A673 (cell line): ENCODE data around the gene THEM5. TPM values are rescaled to one million over a fixed set of nuclear protein-coding genes. Genes with fewer than 3 reads are reported as not detected.

Experiments
- BruUV-seq: library from RNA; stranded (reverse); fragments of 400-500 nt; replicated peaks from 2 replicates; lab custom pipeline; 2021; lab: Mats Ljungman, UMichigan
- CTCF ChIA-PET: fragments of 300-600 bp; sonication (Branson Sonifier 250); formaldehyde crosslinking; loops from one replicate; lab custom pipeline; 2022; ENCODE audit warnings: antibody characterized with exemption; lab: Charles Lee
- POLR2A ChIA-PET: fragments of 300-600 bp; sonication (Branson Sonifier 250); formaldehyde crosslinking; loops from one replicate; lab custom pipeline; 2022; ENCODE audit warnings: antibody characterized with exemption; ENCODE audit not compliant: low non-redundant PET; lab: Charles Lee
- DNase-seq: peaks from one replicate; pipeline ENCODE4 v3.0.0-alpha.2; 2015; ENCODE audit warnings: low spot score
- H3K27ac ChIP-seq: fragments of 200-600 bp; sonication (generic); 2 replicates; pipeline ENCODE4 v1.5.1; 2016; ENCODE audit warnings: mixed run types, low read depth, mild to moderate bottlenecking, mixed read lengths, antibody characterized with exemption, low read length; ENCODE audit not compliant: poor library complexity, severe bottlenecking
- H3K27me3 ChIP-seq: fragments of 200-600 bp; sonication (generic); replicated peaks from 2 replicates; pipeline ENCODE4 v1.6.1; 2017; ENCODE audit warnings: mixed run types, low read depth, mild to moderate bottlenecking, mixed read lengths, antibody characterized with exemption, low read length; ENCODE audit not compliant: insufficient read depth, poor library complexity
- H3K36me3 ChIP-seq: fragments of 200-600 bp; sonication (generic); 2 replicates; pipeline ENCODE4 v1.6.1; 2016; ENCODE audit warnings: mixed run types, mild to moderate bottlenecking, mixed read lengths, antibody characterized with exemption, low read length; ENCODE audit not compliant: insufficient read depth, poor library complexity, severe bottlenecking
- H3K4me1 ChIP-seq: fragments of 200-600 bp; sonication (generic); 2 replicates; pipeline ENCODE4 v1.6.1; 2017; ENCODE audit warnings: mixed run types, mild to moderate bottlenecking, mixed read lengths, antibody characterized with exemption, low read length; ENCODE audit not compliant: insufficient read depth, poor library complexity, severe bottlenecking
- H3K4me3 ChIP-seq: fragments of 200-600 bp; sonication (generic); 2 replicates; pipeline ENCODE4 v1.5.1; 2016; ENCODE audit warnings: low read depth, mixed run types, mild to moderate bottlenecking, mixed read lengths, low read length; ENCODE audit not compliant: poor library complexity, severe bottlenecking
- H3K9me3 ChIP-seq: fragments of 200-600 bp; sonication (generic); 2 replicates; pipeline ENCODE4 v1.6.1; 2016; ENCODE audit warnings: mixed run types, low read depth, mild to moderate bottlenecking, mixed read lengths, antibody characterized with exemption, low read length; ENCODE audit not compliant: poor library complexity, severe bottlenecking
- CTCF ChIP-seq: fragments of 300-800, 200-600 bp; sonication (generic); conservative IDR thresholded peaks from 2 replicates; pipeline ENCODE4 v1.5.1; 2017; ENCODE audit warnings: low read depth, mild to moderate bottlenecking, antibody characterized with exemption, low read length, moderate library complexity, mixed read lengths
- EZH2 ChIP-seq: fragments of 200-600 bp; sonication (generic); IDR thresholded peaks from 2 replicates; pipeline ENCODE4 v1.6.1; 2017; ENCODE audit warnings: borderline replicate concordance, low read depth, mild to moderate bottlenecking, mixed read lengths, antibody characterized with exemption, low read length; ENCODE audit not compliant: poor library complexity, severe bottlenecking
- intact Hi-C: fragments of 100-400 bp; cut with micrococcal nuclease; formaldehyde crosslinking; loops from one replicate; pipeline ENCODE4 v1.10.0; 2022; ENCODE audit not compliant: unreplicated experiment
- total RNA-seq: library from RNA; stranded (reverse); gene quantifications from 2 replicates; pipeline ENCODE4 v1.2.3, GENCODE V29; 2021

The THEM5 gene
- total RNA-seq, 1 experiment from 2014 or later, result not detected

GRCh38 chr1:151867321-151867720 is 13.8 kb upstream of the THEM5 start:
- no peaks in the 10 kb centered on the region for H3K4me1 ChIP-seq
- H3K27ac ChIP-seq, result no peak overlapping the region
- TF ChIP-seq EZH2 (no peak), CTCF (no peak)
- ChIA-PET CTCF (no interaction called here), POLR2A (no interaction called here)
- H3K4me3 ChIP-seq, result no peak overlapping the region
- H3K36me3 ChIP-seq, result no peaks in the 10 kb centered on the region
- no peaks in the 10 kb centered on the region for H3K27me3 ChIP-seq
- intact Hi-C loops, result no loop called here
- no TSS peak for BruUV-seq
- DNase-seq, result no peak
- H3K9me3 ChIP-seq, result no peaks in the 10 kb centered on the region

- no peak for TF ChIP-seq EZH2
- TF ChIP-seq CTCF, result no peak
- ChIA-PET CTCF (no interaction called here), POLR2A (no interaction called here)
- Histone ChIP-seq H3K4me1 (no peaks in the 10 kb centered on the region), H3K9me3 (no peaks in the 10 kb centered on the region), H3K4me3 (no peak overlapping the region), H3K27ac (no peak overlapping the region), H3K27me3 (no peaks in the 10 kb centered on the region), H3K36me3 (no peaks in the 10 kb centered on the region)
- DNase-seq, result no peak
- BruUV-seq, result no TSS peak
- intact Hi-C loops, result no loop called here
Observed at GRCh38 chr1:151864411-151864810, 10.9 kb upstream of the THEM5 start.

- CTCF ChIA-PET, result no interaction called here
- intact Hi-C loops, result no loop called here
Observed at GRCh38 chr1:151862604-151863003, 9.1 kb upstream of the THEM5 start.

More at GRCh38 chr1:151862604-151863003, 9.1 kb upstream of the THEM5 start:
- no peaks in the 10 kb centered on the region for H3K9me3 ChIP-seq
- no peak overlapping the region for H3K4me3 ChIP-seq
- H3K4me1 ChIP-seq, result no peaks in the 10 kb centered on the region
- TF ChIP-seq CTCF (no peak), EZH2 (no peak)
- POLR2A ChIA-PET, result no interaction called here
- H3K36me3 ChIP-seq, result no peaks in the 10 kb centered on the region
- H3K27ac ChIP-seq, result no peak overlapping the region
- no peak for DNase-seq
- H3K27me3 ChIP-seq, result no peaks in the 10 kb centered on the region
- BruUV-seq, result no TSS peak
